HG03097 (cell line): ENCODE data around the gene PRKAB1.

Experiments used
- ATAC-seq: cut with Tn5 transposase; IDR thresholded peaks from one replicate; pipeline ENCODE4 v1.9.1; 2021; ENCODE audit not compliant: unreplicated experiment, low FRiP score

Gene PRKAB1

GRCh38 chr12:119710374-119710964, 42.5 kb downstream of the PRKAB1 start:
- ATAC-seq, result no peak

GRCh38 chr12:119710965-119711551, 43.1 kb downstream of the PRKAB1 start:
- no peak for ATAC-seq

GRCh38 chr12:119711693-119712092, 43.8 kb downstream of the PRKAB1 start:
- ATAC-seq, result no peak

GRCh38 chr12:119712721-119713120, 44.8 kb downstream of the PRKAB1 start:
- ATAC-seq, result no peak

- ATAC-seq, result no peak
Measured at GRCh38 chr12:119713551-119714031, 45.7 kb downstream of the PRKAB1 start.

DNA sequence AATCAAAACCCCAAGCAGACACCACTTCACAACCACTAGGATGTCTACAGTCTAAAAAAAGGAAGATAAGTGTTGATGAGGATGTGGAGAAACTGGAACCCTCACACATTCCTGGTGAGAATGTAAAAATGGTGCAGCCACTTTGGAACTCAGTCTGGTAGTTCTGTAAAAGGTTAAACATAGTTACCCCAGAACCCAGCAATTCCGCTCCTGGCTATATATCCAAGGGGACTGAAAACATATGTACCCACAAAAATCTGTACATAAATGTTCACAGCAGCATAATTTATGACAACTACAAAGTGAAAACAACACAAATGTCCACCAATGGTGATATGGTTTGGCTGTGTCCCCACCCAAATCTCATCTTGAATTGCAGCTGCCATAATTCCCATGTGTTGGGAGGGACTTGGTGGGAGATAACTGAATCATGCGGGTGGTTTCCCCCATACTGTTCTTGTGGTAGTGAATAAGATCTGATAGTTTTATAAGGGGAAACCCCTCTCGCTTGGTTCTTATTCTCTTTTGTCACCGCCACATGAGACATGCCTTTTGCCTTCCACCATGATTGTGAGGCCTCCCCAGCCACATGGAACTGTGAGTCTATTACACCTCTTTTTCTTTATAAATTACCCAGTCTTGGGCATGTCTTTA, 46.8 kb downstream of the PRKAB1 start:
- ATAC-seq, result no peak

GRCh38 chr12:119715268-119715620, 47.3 kb downstream of the PRKAB1 start:
- ATAC-seq, result no peak

DNA sequence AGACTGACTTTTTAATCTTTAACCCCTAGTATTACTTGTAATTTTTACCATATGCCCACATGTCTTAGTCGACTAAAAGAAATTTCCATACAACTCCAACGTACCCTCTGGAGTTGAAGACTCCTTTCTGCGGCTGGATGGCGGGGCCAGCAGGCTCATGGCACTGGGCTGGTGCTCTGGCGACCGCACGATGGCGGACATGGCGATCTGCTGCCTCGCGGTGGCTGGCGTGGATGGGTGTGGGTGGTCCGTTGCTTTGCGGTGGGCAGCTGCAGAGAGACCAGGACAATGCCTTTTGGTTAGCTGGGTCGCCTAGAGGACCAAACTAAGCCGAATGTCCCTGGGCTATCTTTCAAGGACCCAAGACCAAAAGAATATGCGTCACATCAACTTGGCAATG, 50.2 kb downstream of the PRKAB1 start:
- ATAC-seq, result no peak

DNA sequence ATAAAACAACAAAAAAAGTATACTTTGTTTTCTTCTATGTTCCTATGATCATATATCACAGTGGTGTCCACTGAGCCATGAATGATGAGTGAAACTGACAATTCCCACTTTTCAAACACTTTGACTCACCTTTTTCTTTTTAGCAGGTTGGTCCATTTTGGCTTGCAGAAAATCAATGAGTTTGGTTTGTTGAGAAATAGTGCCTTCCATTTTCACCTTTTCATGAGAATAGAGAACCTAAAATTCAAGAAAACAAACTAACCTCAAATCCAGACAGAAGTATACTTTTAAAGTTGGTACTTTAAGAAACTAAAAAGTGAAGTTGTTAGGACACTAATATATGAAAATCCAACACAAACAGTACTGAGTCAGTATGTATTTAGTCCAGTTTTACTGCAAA, 52.4 kb downstream of the PRKAB1 start:
- ATAC-seq, result no peak

DNA sequence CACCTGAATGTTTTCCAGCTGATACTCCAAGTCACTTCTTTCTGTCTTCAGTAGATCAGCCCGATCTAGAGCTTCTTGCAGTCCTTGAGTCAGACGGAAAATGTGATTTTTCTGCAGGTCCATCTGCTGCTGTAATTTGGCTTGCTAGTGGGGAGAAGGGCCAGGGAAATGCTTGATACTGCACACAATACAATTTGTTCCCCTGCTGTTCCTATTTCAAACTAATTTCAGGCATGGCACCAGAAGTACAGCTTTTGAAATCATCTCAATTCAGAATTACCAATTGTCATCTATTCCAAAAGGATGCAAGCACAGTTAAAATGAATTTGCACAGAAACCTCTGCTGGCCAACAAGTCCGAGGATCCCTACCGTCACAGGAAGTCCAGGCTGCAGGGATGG, 53.4 kb downstream of the PRKAB1 start:
- no peak for ATAC-seq

- ATAC-seq, result no peak
Measured at GRCh38 chr12:119725523-119725922, 57.6 kb downstream of the PRKAB1 start.

GRCh38 chr12:119727600-119728443, 59.9 kb downstream of the PRKAB1 start:
- no peak for ATAC-seq

DNA sequence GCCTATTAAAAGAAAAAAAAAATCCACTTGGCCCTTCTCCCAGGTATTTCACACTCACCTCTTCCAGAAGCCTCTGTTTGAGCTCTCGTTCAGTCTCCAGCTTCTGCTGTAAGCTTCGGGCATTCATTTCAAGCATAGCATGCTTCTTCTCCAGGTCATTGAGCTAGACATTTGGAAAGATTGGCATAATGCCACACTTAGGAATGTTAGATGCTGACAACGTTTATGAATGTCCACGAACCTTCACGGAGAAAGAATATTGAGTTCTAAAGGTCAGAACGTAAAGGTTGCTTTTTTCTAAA, 60.5 kb downstream of the PRKAB1 start:
- no peak for ATAC-seq

- ATAC-seq, result no peak
Measured at GRCh38 chr12:119729871-119730270, 61.9 kb downstream of the PRKAB1 start.

- ATAC-seq, result no peak
Measured at GRCh38 chr12:119730381-119730780, 62.4 kb downstream of the PRKAB1 start.
